Measurements from ENCODE around the gene PTRH1. TPM values are rescaled to one million over a fixed set of nuclear protein-coding genes. Genes with fewer than 3 reads are reported as not detected.

PTRH1 gene, protein sequence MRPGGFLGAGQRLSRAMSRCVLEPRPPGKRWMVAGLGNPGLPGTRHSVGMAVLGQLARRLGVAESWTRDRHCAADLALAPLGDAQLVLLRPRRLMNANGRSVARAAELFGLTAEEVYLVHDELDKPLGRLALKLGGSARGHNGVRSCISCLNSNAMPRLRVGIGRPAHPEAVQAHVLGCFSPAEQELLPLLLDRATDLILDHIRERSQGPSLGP
- 6.9 TPM for total RNA-seq

GRCh38 chr9:127715470-127716337, at the start of gene PTRH1, which contains the start of gene TTC16:
Gene PTRH1, minus strand, starts transcription at chr9:127715663. Its CDS starts 24 bp downstream, at chr9:127715639.
Gene TTC16, plus strand, starts transcription at chr9:127716079. Its CDS starts 67 bp downstream, at chr9:127716146.

GRCh38 chr9:127734747-127735529, 19.5 kb upstream of the PTRH1 start, which contains the start of gene TOR2A:
Gene TOR2A, minus strand, starts transcription at chr9:127735294. Its CDS starts 24 bp downstream, at chr9:127735270.

GRCh38 chr9:127706836-127707241, 8.6 kb downstream of the PTRH1 start, which contains the start of gene CFAP157:
Gene CFAP157, plus strand, starts transcription at chr9:127706988. Its CDS starts 44 bp downstream, at chr9:127707032.

Other genes with a start within 250 kb of the PTRH1 start
- gene STXBP1, start 103.4 kb downstream of the PTRH1 start, total RNA-seq, result 165 TPM
- 0.94 TPM for gene CFAP157, start 8.7 kb downstream of the PTRH1 start, total RNA-seq
- gene TTC16, start 416 bp upstream of the PTRH1 start, total RNA-seq, result not detected
- 11.3 TPM for gene TOR2A, start 19.6 kb upstream of the PTRH1 start, total RNA-seq
- 11.3 TPM for gene SH2D3C, start 63.0 kb upstream of the PTRH1 start, total RNA-seq
- 66.7 TPM for gene CDK9, start 70.4 kb upstream of the PTRH1 start, total RNA-seq
- 31.0 TPM for gene FPGS, start 87.2 kb upstream of the PTRH1 start, total RNA-seq
- gene ENG, start 139.0 kb upstream of the PTRH1 start, total RNA-seq, result 1.9 TPM
- 22.5 TPM for gene AK1, start 162.0 kb upstream of the PTRH1 start, total RNA-seq
- gene ST6GALNAC6, start 183.9 kb upstream of the PTRH1 start, total RNA-seq, result 31.6 TPM
- 10.0 TPM for gene ST6GALNAC4, start 201.4 kb upstream of the PTRH1 start, total RNA-seq
- gene PIP5KL1, start 215.1 kb upstream of the PTRH1 start, total RNA-seq, result 3.4 TPM
- 13.5 TPM for gene DPM2, start 222.2 kb upstream of the PTRH1 start, total RNA-seq

Measured in parietal lobe (tissue), 1 donor.